Measurements from ENCODE around the gene SSC5D. TPM values are rescaled to one million over a fixed set of nuclear protein-coding genes. Genes with fewer than 3 reads are reported as not detected.

Gene SSC5D
- polyA plus RNA-seq, 10 donors: 13.9 to 50.8 (median 23.6) TPM

DNA sequence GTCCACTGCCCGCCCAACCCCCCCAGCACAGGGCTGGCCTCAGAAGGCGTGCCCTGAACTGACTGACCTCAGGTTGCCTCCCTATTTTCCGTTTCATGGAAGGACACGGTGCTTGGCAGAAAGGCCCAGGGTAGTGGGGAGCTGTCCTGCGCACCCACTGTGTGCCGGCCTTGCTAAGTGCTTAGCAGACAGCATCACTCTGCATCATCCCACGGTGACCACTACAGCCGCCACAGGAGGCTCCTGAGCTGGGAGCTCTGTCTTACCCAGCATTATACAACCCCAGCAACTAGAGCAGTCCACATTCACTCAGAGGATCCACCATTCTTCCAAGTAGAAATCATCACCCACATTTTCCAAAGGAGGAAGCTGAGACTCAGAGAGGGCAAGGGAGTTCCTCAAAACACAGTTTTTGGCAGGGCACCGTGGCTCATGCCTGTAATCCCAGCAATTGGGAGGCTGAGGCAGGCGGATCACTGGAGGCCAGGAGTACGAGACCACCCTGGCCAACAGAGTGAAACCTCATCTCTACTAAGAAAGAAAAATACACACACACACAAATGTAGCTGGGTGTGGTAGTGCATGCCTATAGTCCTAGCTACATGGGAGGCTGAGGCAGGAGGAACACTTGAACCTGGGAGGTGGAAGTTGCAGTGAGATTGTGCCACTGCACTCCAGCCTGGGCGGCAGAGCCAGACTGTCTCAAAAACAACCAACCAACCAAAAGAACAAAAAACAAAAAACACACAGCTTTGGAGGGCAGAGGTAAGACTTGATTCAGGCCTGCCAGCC lies 47.1 kb downstream of the SSC5D start:
- DNase-seq: no peak

DNA sequence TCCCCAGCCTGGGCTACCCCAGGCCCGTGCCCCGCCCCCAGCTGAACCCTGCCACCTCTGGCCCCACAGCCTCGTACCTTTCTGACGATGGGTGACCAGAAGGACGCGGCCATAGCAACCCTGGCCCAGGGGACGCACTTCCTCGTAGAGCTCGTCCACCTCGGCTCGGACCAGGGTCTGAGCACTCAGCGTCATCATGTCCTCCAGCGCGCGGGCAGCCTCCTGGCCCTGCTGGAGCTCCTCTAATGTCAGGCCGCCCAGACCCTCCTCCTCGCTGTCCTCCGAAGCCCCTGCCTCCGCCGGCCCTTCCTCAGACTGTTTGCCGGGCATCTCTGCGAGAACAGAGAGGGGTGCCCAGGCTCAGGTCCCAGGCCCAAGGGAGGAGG lies 47.7 kb downstream of the SSC5D start:
- no peak for DNase-seq

DNA sequence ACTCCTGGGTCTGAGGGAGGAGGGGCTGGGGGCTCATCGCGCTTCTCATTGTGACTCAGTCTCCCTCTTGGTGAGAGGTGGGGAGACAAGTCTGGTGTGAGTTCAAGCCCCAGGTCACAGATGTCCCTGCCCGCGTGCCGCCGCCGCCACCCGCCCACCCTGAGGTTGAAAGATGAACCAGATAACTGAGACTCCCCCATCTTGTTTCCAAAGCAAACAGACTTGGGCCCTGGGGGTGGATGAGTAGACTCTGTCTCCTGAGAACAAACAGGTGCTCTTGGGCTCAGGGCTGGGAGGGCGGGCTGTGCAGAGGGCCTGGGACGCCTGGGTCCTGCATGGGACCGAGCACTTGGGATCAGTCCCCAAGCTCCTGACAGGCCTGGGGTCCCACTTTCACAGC lies 48.1 kb downstream of the SSC5D start:
- no peak for DNase-seq

DNA sequence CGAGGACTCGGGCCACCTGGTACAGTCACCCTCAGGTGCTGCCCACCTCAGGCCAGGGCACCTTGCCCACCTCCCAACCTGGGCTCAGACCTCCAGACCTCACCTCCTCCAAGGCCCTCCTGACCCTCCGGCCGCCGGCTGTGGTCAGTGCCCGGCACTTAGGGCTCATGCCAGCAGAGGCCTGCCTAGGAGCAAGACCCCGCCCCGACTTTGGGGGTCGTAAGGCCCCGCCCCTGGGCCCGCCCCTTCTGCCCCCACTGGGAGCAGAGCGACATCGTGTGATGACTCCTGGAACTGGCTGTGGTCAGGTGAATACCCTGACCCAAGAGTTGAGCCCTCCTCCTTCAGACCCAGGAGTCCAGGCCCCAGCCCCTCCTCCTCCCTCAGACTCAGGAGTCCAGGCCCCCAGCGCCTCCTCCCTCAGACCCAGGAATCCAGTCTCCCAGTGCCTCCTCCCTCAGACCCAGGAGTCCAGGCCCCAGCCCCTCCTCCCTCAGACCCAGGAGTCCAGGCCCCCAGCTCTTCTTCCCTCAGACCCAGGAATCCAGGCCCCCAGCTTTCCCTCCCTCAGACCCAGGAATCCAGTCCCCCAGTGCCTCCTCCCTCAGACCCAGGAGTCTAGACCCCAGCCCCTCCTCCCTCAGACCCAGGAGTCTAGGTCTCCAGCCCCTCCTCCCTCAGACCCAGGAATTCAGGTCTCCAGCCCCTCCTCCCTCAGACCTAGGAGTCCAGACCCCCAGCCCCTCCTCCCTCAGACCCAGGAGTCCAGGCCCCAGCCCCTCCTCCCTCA lies 48.9 kb downstream of the SSC5D start, which contains the start of gene SBK2:
TSS of gene SBK2 (minus strand) at position 183 of the 790 bp plus-strand sequence. CDS start 839 bp downstream, outside the sequence.
- no peak for DNase-seq

DNA sequence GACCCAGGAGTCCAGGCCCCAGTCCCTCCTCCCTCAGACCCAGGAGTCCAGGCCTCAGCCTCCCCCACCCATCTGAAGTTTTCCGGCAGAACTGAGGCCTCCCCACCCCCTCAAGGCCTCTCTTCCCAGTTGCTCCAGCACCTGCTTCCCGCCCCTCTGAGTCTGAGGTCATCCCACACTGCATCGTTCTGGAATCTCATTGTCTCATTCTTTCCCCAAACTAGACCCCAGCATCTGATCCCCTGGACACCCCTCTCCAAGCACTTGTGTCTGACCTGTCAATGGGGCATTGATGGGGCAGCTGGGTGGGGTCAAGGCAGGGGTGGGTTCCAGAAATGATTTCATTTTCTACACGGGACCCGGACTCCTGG lies 49.5 kb downstream of the SSC5D start:
- peak; percentile 53 to 81 (median 77) for DNase-seq

DNA sequence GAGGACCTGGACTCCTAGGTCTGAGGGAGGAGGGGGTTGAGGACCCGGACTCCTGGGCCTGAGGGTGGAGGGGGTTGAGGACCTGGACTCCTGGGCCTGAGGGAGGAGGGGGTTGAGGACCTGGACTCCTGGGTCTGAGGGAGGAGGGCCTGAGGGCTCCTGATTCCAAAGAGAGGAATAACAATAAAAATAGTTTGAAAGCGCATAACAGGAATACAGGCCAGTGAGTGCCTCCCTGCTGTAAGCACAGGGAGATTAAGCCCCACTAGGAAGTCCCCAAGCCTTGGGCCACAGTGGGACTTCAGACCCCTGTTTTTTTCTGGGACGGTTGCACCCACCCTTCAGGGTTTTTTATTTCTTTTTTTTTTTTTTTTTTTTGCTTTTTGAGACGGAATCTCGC lies 49.9 kb downstream of the SSC5D start:
- DNase-seq: no peak

DNA sequence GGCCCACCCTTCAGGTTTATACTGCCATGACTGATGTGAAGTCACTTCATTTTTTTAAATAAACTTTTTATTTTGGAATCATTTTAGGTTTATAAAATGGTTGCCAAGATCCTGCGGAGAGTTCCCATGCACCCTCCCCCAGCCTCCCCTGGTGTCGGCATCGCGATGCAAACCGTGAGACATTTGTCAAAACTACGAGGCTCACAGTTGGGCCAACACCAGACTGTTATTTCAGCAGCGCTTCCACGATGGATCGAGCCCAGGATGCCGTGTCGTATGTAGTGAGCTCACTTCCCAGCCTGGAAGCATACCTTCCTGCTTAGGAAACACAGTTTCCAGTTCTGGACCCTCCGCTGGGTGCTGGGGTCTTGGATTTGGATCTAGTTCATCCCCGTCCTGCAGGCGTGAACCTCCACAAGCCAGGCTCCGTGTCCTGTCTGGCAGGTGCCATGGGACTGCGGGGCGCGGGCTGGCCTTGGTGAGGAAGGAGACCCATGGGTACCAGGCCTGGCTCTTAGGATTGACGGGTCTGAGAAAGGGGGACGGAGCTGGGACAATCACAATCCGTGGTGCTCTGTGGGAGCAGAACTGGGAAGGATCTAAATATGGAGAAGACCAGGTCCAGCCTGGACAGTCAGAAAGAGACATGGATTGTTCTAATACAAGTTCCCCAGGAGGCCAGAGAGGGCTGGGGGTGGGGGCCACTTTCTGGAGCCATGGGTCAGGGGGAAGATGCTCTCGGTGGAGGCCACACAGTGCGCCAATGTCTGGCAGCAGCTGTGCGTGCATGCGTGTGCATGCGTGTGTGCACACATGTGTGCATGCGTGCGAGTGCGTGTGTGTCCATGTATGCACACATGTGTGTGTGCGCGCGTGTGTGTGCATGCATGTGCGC lies 51.1 kb downstream of the SSC5D start:
- DNase-seq: no peak

DNA sequence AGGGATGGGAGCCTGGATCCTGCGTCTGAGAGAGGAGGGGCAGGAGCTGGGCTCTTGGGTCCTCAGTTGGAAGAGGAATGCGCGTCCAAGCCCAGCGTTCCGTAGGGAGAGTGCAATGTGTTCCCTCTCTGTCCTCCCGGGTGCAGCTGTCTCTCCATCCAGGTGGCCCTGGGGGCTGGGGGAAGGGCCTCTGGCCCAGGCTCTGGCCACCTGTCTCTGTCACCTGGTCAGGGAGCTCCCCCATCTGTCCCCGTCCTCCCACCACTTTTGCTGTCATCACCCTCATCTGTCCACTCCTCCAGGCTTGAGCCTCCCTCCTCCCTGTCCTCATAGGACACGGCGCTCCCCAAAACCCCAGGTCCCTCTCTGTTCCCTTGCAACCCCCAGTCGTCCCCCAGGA lies 52.4 kb downstream of the SSC5D start:
- DNase-seq: no peak

DNA sequence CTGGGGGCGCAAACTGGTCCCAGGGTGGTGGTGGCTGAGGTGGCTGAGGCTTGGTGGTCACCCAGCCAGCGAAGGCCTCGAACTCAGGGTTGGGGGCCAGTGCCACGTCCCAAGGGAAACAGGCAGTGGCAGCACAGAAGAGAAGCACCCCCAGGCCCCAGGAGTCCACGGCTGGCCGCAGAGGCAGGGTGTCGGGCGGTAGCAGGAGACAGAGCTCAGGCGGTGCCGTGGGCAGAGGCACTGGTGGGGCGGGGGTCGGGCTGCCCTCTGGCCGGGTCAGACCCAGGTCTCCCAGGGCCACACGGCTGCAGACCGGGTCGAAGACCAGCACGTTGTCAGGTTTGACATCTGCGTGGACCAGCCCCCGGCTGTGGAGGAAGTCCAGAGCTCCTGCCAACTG lies 52.9 kb downstream of the SSC5D start:
- DNase-seq: no peak

DNA sequence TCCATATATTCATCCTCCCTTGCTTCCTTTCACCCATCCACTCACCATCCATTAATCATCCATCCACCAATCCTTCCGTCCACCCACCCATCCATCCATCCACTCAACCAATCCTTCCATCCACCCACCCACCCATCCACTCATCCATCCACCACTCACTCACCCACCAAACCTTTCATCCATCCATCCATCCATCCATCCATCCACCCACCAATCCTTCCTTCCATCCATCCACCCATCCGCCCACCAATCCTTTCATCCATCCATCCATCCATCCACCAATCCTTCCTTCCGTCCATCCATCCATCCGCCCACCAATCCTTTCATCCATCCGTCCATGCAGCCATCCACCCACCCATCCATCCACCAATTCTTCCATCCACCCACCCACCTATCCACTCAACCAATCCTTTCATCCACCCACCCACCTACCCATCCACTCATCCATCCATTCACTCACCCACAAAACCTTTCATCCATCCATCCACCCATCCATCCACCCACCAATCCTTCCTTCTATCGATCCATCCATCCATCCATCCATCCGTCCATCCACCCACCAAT lies 54.1 kb downstream of the SSC5D start:
- DNase-seq: no peak

DNA sequence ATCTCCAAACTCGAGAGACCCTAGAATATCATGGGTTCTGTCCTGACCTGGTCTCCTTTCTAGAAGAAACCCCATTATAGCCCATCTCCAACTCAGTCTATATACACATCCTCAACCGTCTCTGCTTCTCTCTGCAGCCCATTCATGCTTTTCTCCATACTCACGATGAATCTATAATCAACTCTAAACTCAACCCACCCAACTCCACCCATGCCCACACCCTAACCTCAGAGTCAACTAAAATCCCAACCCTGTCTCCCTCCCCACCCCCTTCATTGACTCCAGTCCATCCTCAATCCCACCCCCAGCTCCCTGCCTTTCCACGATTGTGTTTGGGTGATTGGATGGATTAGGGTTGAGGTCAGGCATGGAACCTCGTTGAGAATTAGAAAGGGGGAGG lies 55.3 kb downstream of the SSC5D start:
- no peak for DNase-seq

DNA sequence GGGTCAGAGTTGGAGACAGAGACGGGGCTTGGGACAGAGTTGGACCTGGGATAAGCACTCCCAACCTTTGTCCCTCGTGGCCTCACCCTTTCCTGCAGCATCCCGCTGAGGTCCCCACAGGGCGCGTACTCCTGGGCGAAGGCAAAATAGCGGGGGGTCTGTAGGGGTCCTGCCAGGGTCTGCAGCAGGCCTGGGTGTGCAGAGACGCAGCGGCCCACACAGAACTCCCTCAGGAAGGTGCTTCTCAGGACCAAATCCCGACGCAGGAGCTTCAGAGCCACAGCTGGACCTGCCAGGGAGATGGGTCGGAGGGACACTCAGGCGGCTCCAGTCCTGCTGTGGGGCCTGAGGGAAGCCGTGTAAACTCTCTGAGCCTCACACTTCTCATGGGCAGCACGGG lies 55.8 kb downstream of the SSC5D start:
- no peak for DNase-seq

DNA sequence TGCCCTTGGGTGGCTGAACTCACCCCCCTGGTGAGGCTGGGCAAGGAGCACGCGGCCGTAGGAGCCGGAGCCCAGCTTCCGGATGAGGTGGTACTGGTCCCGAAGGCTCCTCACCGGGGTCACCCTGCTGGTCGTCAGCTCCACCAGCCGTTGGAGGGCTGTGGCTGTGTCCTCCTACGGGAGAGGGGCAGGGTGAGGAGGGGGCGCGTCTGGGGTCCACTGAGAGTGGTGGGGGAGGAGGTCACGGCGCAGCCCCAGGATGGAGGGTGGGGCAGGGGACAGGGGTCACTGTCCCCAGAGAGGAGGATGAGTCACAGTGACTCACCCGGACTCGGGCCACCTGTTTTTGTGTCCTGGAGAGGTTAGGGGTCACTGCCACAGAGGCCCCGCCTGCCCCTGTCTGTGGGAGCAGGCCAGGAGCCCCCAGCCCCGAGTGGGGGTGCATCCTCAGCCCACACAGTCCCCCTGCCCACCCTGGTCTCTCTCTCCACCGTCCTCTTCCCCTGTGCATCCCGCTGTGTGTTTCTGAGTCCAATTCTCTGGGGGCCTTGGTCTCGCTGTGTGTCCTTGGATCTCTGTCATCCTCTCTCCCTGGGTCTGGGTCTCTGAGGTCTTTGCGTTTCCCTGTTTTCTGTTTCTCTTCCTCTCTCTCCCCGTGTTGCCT lies 56.7 kb downstream of the SSC5D start:
- DNase-seq: no peak

DNA sequence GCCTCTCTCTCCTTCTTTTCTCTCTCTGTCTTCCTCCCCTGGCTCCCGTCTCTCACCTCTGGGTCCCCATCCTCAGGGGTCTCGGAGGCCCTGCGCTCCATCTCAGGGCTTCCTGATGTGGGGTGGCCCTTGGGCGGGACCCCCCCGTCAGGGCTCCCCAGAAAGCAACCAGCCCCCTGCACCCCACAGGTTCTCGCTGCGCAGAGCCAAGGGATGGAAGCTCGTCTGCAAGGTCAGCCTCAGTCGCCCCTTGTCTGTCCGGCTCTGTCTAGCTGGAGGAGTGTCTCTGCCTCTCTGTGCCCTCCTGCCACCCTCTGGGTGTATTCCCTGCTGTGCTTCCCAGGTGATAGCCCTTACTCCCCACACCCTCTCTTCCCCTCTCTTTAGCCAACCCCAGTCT lies 57.2 kb downstream of the SSC5D start, which contains the start of gene SBK3:
TSS of gene SBK3 (minus strand) at position 101 of the 400 bp plus-strand sequence. CDS start at position 101, 0 bp downstream.
- DNase-seq: no peak

DNA sequence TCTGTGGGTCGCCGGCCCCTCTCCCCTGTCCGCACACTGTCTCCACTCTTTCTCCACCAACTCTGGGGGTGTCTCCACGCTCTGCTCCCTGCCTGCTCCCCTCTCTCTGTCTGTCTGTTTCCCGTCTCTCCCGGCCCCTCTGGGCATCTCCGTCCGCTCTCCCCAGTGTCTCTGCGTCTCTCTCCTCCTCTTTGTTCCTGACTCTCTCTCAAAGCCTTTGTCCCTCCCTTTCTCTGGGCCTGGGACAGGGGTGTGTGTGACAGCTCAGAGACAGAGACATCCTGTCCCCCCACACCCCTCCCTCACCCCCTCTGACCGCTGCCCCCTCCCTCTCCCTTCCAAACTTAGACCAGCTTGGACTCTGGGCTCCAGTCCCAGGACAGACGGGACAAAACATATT lies 57.8 kb downstream of the SSC5D start:
- no peak for DNase-seq

DNA sequence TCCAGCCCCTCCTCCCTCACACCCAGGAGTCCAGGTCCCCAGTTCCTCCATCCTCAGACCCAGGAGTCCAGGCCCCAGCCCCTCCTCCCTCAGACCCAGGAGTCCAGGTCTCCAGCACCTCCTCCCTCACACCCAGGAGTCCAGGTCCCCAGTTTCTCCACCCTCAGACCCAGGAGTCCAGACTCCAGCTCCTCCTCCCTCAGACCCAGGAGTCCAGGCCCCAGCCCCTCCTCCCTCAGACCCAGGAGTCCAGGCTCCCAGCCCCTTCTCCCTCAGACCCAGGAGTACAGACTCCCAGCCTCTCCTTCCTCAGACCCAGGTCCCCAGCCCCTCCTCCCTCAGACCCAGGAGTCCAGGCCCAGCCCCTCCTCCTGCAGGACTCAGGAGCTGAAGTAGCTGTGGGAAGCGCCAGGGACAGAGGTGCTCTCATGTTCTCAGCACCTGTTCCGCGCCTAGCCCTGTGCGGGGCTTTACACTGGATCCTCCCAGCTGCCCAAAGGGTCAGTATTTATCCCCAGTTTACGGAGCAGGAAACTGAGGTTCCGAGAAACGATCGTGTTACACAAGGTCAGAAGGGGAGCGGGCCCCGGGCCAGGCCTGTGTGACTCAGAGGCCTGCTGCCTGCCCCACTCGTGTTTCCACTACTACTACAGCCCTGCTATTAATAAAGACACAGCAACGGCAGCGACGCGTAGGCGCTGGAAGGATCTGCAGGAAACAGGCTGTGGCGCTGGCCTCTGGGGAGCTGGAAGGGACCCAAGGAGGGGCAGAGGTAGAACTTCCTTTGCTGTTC lies 58.8 kb downstream of the SSC5D start:
- peak in 1 of 3 donors; percentile 64 for DNase-seq

DNA sequence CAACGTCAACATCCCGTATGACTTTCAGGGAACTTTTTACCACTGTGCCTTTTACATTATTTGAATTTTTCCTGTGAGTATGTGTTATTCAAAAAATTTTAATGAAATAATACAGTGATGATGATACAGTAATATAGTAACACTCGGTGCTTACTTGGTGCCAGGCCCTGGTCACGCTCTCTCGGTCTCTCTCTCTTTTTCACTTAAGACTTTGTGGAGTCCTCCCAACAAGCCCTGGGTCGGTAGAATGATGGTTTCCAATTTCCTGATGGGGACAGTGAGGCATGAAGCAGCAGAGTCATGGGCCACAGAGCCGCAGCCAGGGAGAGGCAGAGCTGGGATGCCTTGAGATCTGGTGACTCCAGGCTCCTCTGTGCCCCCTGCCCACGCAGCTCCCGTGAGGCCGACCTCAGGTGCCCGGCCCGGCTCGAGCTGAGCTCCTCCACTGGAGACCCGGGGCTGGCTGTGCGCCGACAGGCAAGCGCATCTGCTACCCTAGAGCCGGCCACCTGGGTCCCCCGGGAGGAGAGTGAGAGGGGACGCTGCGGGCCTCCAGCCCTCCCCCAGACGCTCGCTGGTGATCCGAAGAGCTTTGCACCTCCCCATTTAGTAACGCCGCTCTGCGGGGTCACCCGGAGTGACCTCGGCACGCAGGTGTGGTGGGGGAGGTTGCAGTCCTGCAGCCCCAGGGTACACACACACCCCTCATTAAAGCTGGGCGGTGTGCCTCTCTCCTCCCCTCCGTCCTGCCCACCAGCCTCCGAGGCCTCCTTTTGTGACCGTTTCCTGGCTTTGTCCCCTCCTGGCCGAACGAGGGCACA lies 61.5 kb downstream of the SSC5D start:
- peak in 1 of 3 donors; percentile 86 for DNase-seq

DNA sequence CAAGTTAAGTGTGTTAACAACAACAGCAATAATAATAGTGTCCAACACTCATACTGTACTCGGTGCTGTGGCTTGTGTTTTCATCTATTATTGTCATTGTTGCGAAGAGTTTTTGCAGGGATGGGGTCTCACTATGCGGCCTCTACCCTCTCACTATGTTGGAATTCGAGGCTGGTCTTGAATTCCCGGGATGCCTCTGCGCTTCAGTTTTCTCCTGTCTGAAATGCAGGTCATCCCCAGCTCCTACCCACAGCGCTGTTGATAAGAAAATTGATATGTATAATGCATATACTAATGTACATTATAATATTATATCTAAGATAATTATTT lies 62.0 kb downstream of the SSC5D start:
- DNase-seq: no peak

DNA sequence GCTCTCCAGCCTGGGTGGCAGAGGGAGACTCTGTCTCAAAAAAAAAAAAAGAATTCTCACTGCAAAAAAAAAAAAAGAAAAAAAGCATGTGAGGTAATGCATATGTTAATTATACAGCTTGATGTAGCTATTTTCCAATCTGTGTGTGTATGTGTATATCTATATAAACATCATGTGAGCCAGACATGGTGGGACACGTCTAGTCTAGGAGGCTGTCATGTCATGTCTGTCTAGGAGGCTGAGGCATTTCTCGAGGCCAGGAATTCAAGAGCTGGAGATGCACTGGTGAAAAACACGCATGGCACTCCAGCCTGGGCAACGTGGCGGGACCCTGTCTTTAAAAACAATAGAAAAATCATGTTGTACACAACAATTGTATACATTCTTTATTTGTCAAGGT lies 64.0 kb downstream of the SSC5D start:
- no peak for DNase-seq
